HEK293 (cell line): Measurements from ENCODE around the gene TMEM130.
A peak's percentile ranks its signal among the peaks of the same experiment; 100 is the strongest.

Experiments
- CTCF ChIA-PET: fragments of 350-600 bp; formaldehyde crosslinking; extraction: SDS; loops from one replicate; lab custom pipeline; 2021; ENCODE audit warnings: antibody characterized with exemption; lab: Yijun Ruan, JAX
- POLR2A ChIA-PET: fragments of 300-600 bp; formaldehyde crosslinking; extraction: SDS; loops from one replicate; lab custom pipeline; 2020; ENCODE audit warnings: antibody characterized with exemption, inconsistent platforms; lab: Yijun Ruan, JAX
- H3K27ac ChIP-seq: fragments of 200-500 bp; sonication (Bioruptor generic); 2 replicates; pipeline ENCODE4 v1.5.1; 2014; ENCODE audit warnings: low read depth, low read length, control low read depth, inconsistent platforms; ENCODE audit errors: extremely low read depth
- H3K36me3 ChIP-seq, 2 experiments: fragments of 200-500 bp in 1 of 2; sonication (Bioruptor generic) in 1 of 2; 1 replicate in 1 of 2; 2 replicates in 1 of 2; pipeline ENCODE4 v1.5.1; 2014 to 2017; ENCODE audit warnings: inconsistent platforms in 2 of 2, low read length in 2 of 2; ENCODE audit not compliant: control insufficient read depth in 2 of 2, insufficient read depth in 1 of 2
- H3K4me1 ChIP-seq: fragments of 200-500 bp; sonication (Bioruptor generic); 2 replicates; pipeline ENCODE4 v1.5.1; 2014; ENCODE audit warnings: mild to moderate bottlenecking, low read length, inconsistent platforms; ENCODE audit not compliant: control insufficient read depth, insufficient read depth
- H3K4me3 ChIP-seq: 2 replicates; pipeline ENCODE4 v1.5.1; 2011; ENCODE audit warnings: low read depth, mild to moderate bottlenecking, control low read depth, low read length, moderate library complexity
- H3K9me3 ChIP-seq: fragments of 200-500 bp; sonication (Bioruptor generic); 2 replicates; pipeline ENCODE4 v1.5.1; 2014; ENCODE audit warnings: low read depth, low read length, inconsistent platforms; ENCODE audit not compliant: control insufficient read depth, insufficient read depth
- EGR2 ChIP-seq: fragments of 450-650 bp; formaldehyde crosslinking; IDR thresholded peaks from 2 replicates; pipeline ENCODE4 v1.5.1; 2016; ENCODE audit warnings: low read depth, missing biosample characterization, missing genetic modification characterization
- KLF9 ChIP-seq: fragments of 450-650 bp; formaldehyde crosslinking; IDR thresholded peaks from 2 replicates; pipeline ENCODE4 v1.5.1; 2016; ENCODE audit warnings: missing biosample characterization, missing genetic modification characterization, low read depth
- PRDM1 ChIP-seq: fragments of 450-650 bp; formaldehyde crosslinking; IDR thresholded peaks from 2 replicates; pipeline ENCODE4; 2016; ENCODE audit warnings: missing biosample characterization, missing genetic modification characterization
- SCRT2 ChIP-seq: fragments of 450-650 bp; formaldehyde crosslinking; IDR thresholded peaks from 2 replicates; pipeline ENCODE4 v1.5.1; 2016; ENCODE audit warnings: missing biosample characterization, missing genetic modification characterization
- SP3 ChIP-seq: fragments of 450-650 bp; formaldehyde crosslinking; IDR thresholded peaks from 2 replicates; pipeline ENCODE4 v1.5.1; 2016; ENCODE audit warnings: missing biosample characterization, missing genetic modification characterization
- ZBTB20 ChIP-seq: fragments of 450-650 bp; formaldehyde crosslinking; IDR thresholded peaks from 2 replicates; pipeline ENCODE4 v1.5.1; 2016; ENCODE audit warnings: missing biosample characterization, missing genetic modification characterization
- ZNF157 ChIP-seq: fragments of 450-650 bp; formaldehyde crosslinking; IDR thresholded peaks from 2 replicates; pipeline ENCODE4 v1.5.1; 2016; ENCODE audit warnings: missing biosample characterization, missing genetic modification characterization
- ZNF266 ChIP-seq: fragments of 450-650 bp; formaldehyde crosslinking; IDR thresholded peaks from 2 replicates; pipeline ENCODE4 v1.5.1; 2016; ENCODE audit warnings: missing biosample characterization, missing genetic modification characterization, low read depth
- ZNF558 ChIP-seq: fragments of 450-650 bp; formaldehyde crosslinking; IDR thresholded peaks from 2 replicates; pipeline ENCODE4 v1.5.1; 2016; ENCODE audit warnings: missing biosample characterization, missing genetic modification characterization
- ZNF660 ChIP-seq: fragments of 450-650 bp; IDR thresholded peaks from 2 replicates; pipeline ENCODE4 v1.5.1; 2018; ENCODE audit warnings: missing biosample characterization, mild to moderate bottlenecking, missing genetic modification characterization
- ZNF768 ChIP-seq: fragments of 450-650 bp; formaldehyde crosslinking; IDR thresholded peaks from 2 replicates; pipeline ENCODE4 v1.5.1; 2018; ENCODE audit warnings: missing biosample characterization, mild to moderate bottlenecking, missing genetic modification characterization
- ZNF843 ChIP-seq: fragments of 450-650 bp; formaldehyde crosslinking; IDR thresholded peaks from 2 replicates; pipeline ENCODE4 v1.5.1; 2016; ENCODE audit warnings: missing biosample characterization, missing genetic modification characterization
- TF ChIP-seq, protein P1 (sequence below): fragments of 450-650 bp; formaldehyde crosslinking; IDR thresholded peaks from 2 replicates; pipeline ENCODE4 v1.5.1; 2016; ENCODE audit warnings: missing biosample characterization, missing genetic modification characterization
- TF ChIP-seq, protein P2 (sequence below): fragments of 450-650 bp; formaldehyde crosslinking; IDR thresholded peaks from 2 replicates; pipeline ENCODE4 v1.5.1; 2017; ENCODE audit warnings: missing biosample characterization, mild to moderate bottlenecking, missing genetic modification characterization, moderate library complexity
- TF ChIP-seq, protein P3 (sequence below): fragments of 450-650 bp; formaldehyde crosslinking; IDR thresholded peaks from 2 replicates; pipeline ENCODE4 v1.5.1; 2016; ENCODE audit warnings: missing biosample characterization, missing genetic modification characterization
- TF ChIP-seq, protein P4 (sequence below): fragments of 450-650 bp; formaldehyde crosslinking; conservative IDR thresholded peaks from 2 replicates; pipeline ENCODE4 v1.5.1; 2016; ENCODE audit warnings: low read depth, missing biosample characterization, missing genetic modification characterization

The TMEM130 gene

DNA sequence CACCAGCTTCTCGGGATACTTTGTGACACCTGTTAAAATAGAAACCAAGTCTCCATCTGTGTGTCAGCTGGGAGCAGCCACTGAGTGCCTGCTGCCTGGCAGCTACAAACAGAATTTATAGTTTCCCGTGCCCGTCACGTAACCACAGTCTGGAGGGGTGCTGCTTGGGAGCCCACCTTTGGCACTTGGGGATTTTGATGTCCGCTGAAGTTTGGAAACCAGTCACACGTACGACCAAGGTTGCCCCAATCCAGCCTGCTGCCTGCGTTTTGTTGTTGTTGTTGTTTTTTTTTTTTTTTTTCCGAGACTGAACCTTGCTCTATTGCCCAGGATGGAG lies 10.1 kb upstream of the TMEM130 start:
- H3K4me1 ChIP-seq: no peaks in the 10 kb centered on the region
- ChIA-PET CTCF (interaction anchor here (0.6 to 0.9 kb wide), 5 partner anchors 11 to 39 kb away, joined by 3 to 5 read pairs (median 4); no protein-coding TSS in a partner anchor), POLR2A (interaction anchor here (0.6 to 0.7 kb wide), 7 partner anchors 9 to 1133 kb away, joined by 3 to 6 read pairs (median 3); partner anchors contain the start of gene ARPC1A)
- peak overlapping the region; percentile 97; the same call in 1 of the 2 replicates for H3K27ac ChIP-seq
- peak overlapping the region; percentile 95 for H3K4me3 ChIP-seq
- H3K36me3 ChIP-seq: peaks cover 36 to 45% of the 10 kb centered on the region in 2 experiments
- no peaks in the 10 kb centered on the region for H3K9me3 ChIP-seq
- TF ChIP-seq, protein P1, sequence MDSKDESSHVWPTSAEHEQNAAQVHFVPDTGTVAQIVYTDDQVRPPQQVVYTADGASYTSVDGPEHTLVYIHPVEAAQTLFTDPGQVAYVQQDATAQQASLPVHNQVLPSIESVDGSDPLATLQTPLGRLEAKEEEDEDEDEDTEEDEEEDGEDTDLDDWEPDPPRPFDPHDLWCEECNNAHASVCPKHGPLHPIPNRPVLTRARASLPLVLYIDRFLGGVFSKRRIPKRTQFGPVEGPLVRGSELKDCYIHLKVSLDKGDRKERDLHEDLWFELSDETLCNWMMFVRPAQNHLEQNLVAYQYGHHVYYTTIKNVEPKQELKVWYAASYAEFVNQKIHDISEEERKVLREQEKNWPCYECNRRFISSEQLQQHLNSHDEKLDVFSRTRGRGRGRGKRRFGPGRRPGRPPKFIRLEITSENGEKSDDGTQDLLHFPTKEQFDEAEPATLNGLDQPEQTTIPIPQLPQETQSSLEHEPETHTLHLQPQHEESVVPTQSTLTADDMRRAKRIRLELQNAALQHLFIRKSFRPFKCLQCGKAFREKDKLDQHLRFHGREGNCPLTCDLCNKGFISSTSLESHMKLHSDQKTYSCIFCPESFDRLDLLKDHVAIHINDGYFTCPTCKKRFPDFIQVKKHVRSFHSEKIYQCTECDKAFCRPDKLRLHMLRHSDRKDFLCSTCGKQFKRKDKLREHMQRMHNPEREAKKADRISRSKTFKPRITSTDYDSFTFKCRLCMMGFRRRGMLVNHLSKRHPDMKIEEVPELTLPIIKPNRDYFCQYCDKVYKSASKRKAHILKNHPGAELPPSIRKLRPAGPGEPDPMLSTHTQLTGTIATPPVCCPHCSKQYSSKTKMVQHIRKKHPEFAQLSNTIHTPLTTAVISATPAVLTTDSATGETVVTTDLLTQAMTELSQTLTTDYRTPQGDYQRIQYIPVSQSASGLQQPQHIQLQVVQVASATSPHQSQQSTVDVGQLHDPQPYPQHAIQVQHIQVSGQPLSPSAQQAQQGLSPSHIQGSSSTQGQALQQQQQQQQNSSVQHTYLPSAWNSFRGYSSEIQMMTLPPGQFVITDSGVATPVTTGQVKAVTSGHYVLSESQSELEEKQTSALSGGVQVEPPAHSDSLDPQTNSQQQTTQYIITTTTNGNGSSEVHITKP (tag by site-specific recombination): peak; percentile 43; the same call in 1 of the 2 replicates
- TF ChIP-seq, protein P2, sequence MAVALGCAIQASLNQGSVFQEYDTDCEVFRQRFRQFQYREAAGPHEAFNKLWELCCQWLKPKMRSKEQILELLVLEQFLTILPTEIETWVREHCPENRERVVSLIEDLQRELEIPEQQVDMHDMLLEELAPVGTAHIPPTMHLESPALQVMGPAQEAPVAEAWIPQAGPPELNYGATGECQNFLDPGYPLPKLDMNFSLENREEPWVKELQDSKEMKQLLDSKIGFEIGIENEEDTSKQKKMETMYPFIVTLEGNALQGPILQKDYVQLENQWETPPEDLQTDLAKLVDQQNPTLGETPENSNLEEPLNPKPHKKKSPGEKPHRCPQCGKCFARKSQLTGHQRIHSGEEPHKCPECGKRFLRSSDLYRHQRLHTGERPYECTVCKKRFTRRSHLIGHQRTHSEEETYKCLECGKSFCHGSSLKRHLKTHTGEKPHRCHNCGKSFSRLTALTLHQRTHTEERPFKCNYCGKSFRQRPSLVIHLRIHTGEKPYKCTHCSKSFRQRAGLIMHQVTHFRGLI (tag by site-specific recombination): no peak

DNA sequence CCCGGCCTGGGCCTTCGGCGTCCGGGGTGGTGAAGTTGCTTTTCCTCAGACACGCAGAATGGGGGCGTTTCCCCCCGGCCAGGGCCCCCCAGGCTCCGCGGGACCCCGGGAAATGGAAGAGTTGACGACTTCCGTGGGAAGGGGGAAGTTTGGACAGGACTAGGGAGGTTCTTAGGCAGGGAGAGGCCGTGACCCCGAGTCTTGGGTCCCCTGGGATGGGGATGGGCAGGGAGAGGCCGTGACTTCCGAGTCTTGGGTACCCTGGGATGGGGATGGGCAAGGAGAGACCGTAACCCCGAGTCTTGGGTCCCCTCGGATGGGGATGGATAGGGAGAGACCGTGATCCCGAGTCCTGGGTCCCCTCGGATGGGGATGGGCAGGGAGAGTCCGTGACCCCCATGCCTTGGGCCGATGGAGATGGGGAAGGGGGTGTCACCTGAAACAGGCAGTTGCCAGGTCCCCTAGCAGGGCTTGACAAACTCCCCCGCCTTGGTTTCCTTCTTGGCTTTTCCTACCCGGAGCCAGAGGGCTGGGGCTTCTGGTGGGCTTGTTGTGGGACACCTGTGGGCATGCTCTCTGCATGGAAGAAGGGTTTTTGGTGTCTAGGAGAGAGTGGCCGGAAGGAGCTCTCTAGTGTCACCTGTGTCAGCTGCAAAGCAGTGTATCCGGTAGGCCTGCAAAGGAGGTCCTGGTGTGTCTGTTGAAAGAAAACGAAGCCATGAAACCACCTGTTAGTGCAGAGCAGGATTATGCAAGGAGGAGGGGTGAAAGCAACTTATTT lies 9.6 kb upstream of the TMEM130 start:
- Histone ChIP-seq H3K4me1 (no peaks in the 10 kb centered on the region), H3K27ac (peak overlapping the region; percentile 97; the same call in 1 of the 2 replicates), H3K36me3 (peaks cover 36 to 40% of the 10 kb centered on the region in 2 experiments), H3K9me3 (no peaks in the 10 kb centered on the region), H3K4me3 (peak overlapping the region; percentile 95)
- ChIA-PET CTCF (interaction anchor here (0.5 to 1.5 kb wide), 7 partner anchors 11 to 47 kb away, joined by 3 to 5 read pairs (median 4); no protein-coding TSS in a partner anchor), POLR2A (interaction anchor here (0.6 to 1.0 kb wide), 6 partner anchors 12 to 1133 kb away, joined by 3 to 6 read pairs (median 4); partner anchors contain the start of gene ARPC1A)
- TF ChIP-seq, protein P2 (tag by site-specific recombination): no peak
- TF ChIP-seq SP3 (tag by site-specific recombination) (0 out of 2 replicates have a peak, but pooled peaks have one; percentile 21), ZNF266 (tag by site-specific recombination) (no peak), ZNF843 (tag by site-specific recombination) (0 out of 2 replicates have a peak, but pooled peaks have one; percentile 6), SCRT2 (tag by site-specific recombination) (peak; percentile 100), ZBTB20 (peak; percentile 99), KLF9 (tag by site-specific recombination) (0 out of 2 replicates have a peak, but pooled peaks have one; percentile 0), PRDM1 (tag by site-specific recombination) (peak; percentile 76), EGR2 (0 out of 2 replicates have a peak, but pooled peaks have one; percentile 2), ZNF768 (tag by site-specific recombination) (no peak), ZNF157 (no peak), ZNF558 (no peak), ZNF660 (tag by site-specific recombination) (no peak)
- TF ChIP-seq, protein P3, sequence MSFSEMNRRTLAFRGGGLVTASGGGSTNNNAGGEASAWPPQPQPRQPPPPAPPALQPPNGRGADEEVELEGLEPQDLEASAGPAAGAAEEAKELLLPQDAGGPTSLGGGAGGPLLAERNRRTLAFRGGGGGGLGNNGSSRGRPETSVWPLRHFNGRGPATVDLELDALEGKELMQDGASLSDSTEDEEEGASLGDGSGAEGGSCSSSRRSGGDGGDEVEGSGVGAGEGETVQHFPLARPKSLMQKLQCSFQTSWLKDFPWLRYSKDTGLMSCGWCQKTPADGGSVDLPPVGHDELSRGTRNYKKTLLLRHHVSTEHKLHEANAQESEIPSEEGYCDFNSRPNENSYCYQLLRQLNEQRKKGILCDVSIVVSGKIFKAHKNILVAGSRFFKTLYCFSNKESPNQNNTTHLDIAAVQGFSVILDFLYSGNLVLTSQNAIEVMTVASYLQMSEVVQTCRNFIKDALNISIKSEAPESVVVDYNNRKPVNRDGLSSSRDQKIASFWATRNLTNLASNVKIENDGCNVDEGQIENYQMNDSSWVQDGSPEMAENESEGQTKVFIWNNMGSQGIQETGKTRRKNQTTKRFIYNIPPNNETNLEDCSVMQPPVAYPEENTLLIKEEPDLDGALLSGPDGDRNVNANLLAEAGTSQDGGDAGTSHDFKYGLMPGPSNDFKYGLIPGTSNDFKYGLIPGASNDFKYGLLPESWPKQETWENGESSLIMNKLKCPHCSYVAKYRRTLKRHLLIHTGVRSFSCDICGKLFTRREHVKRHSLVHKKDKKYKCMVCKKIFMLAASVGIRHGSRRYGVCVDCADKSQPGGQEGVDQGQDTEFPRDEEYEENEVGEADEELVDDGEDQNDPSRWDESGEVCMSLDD (tag by site-specific recombination): peak; percentile 26; the same call in 1 of the 2 replicates
- TF ChIP-seq, protein P4, sequence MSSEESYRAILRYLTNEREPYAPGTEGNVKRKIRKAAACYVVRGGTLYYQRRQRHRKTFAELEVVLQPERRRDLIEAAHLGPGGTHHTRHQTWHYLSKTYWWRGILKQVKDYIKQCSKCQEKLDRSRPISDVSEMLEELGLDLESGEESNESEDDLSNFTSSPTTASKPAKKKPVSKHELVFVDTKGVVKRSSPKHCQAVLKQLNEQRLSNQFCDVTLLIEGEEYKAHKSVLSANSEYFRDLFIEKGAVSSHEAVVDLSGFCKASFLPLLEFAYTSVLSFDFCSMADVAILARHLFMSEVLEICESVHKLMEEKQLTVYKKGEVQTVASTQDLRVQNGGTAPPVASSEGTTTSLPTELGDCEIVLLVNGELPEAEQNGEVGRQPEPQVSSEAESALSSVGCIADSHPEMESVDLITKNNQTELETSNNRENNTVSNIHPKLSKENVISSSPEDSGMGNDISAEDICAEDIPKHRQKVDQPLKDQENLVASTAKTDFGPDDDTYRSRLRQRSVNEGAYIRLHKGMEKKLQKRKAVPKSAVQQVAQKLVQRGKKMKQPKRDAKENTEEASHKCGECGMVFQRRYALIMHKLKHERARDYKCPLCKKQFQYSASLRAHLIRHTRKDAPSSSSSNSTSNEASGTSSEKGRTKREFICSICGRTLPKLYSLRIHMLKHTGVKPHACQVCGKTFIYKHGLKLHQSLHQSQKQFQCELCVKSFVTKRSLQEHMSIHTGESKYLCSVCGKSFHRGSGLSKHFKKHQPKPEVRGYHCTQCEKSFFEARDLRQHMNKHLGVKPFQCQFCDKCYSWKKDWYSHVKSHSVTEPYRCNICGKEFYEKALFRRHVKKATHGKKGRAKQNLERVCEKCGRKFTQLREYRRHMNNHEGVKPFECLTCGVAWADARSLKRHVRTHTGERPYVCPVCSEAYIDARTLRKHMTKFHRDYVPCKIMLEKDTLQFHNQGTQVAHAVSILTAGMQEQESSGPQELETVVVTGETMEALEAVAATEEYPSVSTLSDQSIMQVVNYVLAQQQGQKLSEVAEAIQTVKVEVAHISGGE (tag by site-specific recombination): peak; percentile 84
